HG03175 (cell line): ENCODE measurements around the gene RB1.
"Not testable (repeated sequence)": the region's sequence is repeated elsewhere in the genome, so short reads cannot be mapped to it uniquely, and the experiment has no call there.

Experiments used
- ATAC-seq: cut with Tn5 transposase; IDR thresholded peaks from one replicate; pipeline ENCODE4 v1.9.1; 2021; ENCODE audit warnings: mild to moderate bottlenecking, moderate library complexity; ENCODE audit not compliant: unreplicated experiment

Gene RB1

DNA sequence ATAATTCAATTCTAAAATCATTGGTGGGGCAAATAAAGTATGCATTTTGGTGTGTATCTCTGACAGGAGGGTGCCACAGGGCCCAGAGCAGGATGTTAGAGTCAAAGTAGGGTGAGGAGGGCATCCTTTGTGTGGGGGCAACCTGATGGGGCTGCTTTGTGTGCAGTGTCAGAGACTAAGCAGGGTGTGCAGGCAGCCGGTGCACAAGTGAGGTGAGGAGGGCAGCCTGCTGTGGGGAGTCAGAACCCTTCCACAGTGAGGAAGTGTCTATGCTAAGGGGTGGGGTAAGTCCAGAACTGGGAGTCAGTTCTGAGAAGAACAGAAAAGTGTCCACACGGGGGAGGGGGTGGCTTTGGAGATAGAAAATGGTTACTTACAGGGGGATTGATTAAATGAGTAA is 40.7 kb downstream of the RB1 start:
- no peak for ATAC-seq

DNA sequence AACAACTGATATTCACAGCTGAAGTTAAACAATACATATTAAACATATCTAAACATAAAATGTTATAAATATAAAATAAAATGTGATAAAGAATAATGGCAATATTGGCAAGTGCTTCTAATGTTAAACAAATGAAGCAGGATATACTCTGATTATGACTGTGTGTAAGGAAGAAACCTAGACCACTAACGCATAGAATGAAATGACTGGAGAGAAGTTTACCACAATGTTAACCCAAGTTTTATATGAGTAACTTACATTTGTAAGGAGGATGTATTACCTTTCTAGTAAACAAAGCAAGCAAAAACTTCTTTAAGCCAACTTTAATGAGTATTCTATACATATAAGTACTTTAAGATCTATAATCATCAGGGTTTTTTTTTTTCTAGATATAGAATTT is 43.0 kb downstream of the RB1 start:
- ATAC-seq = no peak

DNA sequence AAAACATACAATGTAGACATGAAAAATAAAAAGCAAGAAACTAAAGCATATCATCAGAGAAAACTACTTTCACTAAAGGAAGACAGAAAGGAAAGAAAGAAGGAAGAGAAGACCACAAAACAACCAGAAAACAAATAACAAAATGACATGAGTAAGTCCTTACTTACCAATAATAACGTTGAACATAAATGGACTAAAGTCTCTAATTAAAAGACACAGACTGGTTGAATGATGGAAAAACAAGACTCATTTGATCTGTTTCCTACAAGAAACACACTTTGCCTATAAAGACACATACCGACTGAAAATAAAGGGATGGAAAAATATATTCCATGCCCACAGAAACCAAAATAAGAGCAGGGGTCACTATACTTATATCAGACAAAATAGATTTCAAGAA is 46.0 kb downstream of the RB1 start:
- no peak for ATAC-seq

DNA sequence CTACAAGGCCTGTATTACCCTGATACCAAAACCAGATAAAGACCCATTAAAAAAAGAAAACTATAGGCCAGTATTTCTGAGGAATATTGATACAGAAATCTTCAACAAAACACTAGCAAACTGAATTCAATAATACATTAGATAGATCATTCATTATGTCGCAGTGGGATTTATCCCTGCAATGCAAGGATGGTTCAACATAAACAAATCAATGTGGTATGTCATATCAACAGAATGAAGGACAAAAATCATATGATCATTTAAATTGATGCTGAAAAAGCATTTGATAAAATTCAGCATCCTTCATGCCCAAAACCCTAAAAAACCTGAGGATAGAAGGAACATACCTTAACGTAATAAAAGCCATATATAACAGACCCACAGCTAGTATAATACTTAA is 50.0 kb downstream of the RB1 start:
- ATAC-seq = no peak

DNA sequence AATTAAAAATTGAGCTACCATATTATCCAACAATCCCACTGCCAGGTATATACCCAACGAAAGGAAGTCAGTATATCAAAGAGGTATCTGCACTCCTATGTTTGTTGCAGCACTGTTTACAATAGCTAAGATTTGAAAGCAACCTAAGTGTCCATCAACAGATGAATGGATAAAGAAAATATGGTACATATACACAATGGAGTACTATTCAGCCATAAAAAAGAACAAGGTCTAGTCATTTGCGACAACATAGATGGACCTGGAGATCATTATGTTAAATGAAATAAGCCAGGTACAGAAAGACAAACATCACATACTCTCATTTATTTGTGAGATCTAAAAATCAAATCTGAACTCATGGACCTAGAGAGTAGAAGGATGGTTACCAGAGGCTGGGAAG is 52.0 kb downstream of the RB1 start:
- not testable (repeated sequence) for ATAC-seq

DNA sequence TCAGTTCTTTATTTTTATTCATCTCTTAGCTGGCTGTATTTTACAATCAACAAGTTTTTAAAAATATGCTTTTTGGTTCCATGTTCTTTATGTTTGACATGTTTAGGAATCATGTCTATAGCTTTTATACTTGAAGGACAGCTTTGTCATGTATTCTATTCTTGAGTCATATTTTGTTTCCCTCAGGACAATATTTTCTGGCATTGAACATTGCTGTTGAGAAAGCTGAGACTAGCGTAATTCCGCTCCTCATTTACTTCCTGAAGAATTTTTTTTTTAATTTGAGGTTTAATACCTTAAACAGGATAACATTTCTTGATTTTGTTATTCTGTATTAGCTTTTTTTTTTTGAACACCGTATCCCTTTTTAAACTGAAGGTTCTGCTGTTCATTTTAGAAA is 53.2 kb downstream of the RB1 start:
- ATAC-seq = no peak

DNA sequence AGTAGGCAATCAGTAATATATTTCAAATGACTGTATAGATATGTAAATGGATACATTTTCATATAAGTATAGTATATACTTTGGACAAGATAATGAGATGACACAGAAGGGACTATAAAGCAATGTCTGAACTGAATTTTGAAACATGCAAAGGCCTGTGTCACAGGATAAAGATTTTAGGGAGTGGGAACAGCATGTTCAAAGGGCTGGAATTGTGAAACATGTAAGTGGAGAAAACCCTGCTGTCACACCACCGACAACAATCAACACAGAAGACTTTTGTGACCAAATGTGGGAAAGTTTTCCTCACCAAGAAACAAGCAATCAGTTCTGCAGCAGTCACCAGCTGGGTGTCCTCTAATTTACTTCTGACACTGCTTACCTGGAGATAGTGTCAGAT is 66.4 kb downstream of the RB1 start:
- no peak for ATAC-seq

DNA sequence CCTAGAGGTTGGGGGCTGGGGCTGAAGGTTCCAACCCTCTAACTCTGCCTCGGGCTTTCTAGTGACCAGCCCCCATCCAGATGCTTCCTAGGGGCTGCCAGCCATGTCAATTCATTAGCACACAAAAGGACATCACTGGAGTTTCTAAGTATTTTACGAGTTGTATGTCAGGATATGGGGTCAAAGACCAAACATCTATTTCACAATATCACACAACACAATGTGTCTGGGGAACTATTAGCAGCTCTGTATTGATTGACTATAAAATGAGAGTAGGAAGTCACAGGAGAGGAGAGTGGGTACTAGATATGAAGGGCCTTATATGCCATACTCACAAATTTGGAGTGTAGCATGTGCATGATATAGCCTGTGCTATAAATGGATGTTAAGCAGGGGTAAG is 67.3 kb downstream of the RB1 start:
- no peak for ATAC-seq

DNA sequence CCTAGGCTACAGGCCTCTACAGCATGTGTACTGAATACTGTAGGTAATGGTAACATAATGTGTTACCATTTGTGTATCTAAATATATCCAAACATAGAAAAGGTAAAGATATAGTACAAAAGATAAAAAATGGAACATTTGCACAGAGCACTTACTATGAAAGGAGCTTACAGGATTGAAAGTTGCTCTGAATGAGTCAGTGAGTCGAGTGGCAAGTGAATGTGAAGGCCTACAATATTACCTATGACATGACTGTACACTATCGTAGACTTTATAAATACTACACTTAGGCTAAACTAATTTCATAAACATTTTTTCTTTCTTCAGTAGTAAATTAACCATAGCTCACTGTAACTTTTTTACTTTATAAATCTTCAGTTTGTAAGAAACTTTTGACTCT is 74.3 kb downstream of the RB1 start:
- ATAC-seq = no peak

DNA sequence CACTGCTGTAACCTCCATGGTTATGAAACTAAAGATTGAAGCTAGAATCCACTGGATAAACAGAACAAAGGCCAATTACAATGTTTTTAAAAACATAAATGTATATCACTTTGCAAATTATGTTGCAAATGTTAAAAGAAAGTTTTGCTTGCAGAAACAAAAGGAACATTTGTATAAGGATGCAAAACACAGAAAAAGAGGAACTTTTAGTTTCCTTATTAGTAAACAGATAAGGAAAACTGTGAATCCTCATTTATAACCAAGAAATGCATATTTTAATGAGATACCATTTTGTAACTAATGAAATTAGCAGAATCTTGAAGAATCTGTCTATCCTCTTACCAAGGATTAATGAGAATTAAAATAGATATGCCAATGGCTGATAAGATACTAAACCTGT is 77.0 kb downstream of the RB1 start:
- no peak for ATAC-seq

DNA sequence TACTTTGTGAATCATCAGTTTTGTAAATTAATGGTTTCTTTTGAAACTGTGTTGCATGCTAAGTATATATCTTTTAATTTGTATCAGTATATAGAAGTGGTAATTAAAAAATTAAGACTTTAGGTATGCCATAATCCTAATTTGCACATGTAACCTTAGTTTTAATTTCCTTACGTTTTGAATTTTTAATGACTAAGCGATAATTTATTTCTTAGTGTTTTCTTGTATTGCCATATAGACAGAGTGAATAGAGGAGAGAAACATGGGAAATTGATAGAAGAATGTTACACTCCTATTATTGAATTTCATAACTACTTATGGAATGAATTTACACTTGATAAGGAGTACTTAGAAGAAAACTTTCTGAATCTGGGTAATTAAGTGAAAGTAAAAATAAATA is 79.8 kb downstream of the RB1 start:
- ATAC-seq = no peak

DNA sequence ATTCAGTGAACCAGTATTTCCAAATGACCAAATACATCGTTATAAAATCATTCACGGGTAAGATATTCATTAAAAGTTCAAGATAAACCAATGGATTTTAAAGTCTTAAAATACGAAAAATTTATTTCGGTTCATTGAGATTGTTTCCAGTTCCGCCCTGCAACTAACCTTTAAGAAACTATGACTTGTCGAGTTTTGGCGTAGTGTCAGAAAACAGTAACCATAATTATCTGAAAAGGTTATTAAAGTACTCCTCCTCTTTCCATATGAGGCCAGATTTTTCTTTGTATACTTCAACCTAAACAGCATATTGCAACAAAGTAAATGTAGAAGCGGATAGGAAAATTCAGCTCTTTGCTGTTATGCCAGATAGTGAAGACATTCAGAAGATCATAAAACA is 83.3 kb downstream of the RB1 start:
- no peak for ATAC-seq

DNA sequence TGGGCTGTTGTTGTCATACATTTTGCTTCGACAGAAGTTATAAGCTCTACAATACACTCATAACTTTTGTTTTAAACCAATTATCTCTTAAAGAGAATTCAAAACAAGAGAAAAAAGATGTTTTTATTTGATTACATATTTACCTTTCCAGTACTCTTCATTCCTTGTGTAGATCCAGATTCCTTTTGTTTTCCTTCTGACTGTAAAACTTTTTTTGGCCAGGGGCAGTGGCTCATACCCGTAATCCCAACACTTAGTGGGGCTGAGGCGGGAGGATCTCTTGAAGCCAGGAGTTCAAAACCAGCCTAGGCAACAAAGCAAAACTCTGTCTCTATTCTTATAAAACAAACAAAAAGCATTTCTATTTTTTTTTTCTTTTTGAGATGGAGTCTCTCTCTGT is 87.7 kb downstream of the RB1 start:
- no peak for ATAC-seq

DNA sequence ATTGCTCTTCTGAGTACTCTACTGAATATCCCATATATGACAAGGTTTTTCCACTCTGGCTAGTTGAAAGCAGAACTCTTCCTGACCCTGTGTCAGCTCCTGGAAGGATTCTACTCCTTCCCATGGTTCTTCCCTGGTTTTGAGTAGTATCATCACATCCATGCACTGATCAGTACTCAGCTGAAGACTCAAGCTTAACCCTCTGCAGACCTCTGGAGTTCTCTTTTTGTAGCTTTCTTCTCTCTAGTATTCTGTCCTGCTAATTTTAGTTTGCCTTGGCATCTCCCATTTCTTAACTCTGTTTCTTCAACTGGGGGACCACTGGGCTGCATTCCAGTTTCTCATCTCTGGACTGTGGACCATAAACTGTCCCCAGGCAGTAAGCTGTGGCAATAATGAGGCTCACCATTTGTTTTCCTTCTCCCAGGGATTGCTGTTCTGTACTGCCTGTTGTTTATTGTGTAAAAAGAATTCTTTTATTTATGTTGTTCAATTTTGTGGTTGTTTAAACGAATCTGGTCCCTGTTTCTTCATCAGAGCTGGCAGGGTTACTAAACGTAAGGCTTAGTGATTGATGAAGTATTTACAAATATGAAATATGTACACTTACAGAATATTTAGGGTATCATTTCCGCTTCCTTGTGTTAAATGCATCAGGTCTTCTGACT is 89.6 kb downstream of the RB1 start:
- no peak for ATAC-seq

DNA sequence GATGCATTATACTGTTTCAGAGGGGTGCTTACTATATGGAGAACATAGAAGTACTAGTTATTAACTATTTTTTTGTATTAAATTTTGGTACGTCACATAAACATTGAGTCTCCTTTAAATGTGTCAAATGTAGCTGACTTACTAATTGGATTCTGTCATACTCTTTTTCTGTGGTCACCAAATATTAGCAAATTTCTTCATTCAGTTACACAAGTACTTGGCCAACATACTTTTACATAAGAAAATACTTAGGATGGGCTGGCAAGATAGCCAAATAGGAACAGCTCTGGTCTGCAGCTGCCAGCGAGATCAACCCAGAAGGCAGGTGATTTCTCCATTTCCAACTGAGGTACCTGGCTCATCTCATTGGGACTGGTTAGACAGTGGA is 90.1 kb downstream of the RB1 start:
- no peak for ATAC-seq

DNA sequence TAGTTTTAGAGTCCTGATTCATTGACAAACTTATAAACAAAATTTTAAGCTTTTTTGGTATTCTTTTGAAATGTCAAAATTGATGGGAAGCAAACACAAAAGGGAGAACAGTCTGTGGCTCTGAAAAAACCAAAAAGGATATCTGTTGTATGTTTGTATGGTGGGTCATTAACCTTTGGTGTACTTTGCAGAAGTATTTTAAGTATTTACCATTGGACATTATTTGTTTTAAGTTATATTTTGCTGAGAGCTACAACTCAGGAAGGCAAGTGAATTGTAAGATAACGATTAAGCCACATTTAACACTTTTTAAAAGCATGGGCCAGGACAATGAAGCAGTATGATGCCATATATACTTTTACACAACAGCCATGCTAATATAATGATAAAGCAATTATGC is 94.2 kb downstream of the RB1 start:
- ATAC-seq = no peak

DNA sequence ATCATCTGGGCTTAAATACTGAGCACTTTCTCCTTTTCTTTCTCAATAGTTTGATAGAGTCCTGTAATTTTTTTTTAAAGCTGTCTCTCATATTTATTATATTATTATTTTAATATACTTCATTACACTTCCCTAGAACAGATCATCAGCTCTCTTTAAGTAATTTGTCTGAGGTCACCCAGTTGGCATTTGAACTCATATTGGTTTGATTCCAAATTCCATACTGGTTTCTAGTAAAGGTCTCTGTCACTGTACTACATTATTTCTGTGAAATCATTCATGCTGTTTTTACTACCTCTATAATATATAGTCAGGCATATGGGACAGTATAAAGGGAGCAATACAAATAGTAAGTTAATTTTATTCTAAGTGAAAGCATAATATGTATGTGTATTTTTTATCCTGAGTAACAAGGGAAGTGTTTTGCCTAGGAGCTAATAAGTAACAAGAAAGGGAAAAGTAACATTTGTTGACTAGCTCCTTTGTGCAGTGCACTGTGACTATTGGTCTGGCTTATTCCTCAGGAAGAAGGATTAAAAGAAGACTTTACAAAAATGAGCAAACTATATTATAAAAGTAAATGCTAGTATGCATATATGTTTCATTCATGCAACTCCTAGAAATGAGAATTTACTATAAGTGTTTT is 95.0 kb downstream of the RB1 start:
- ATAC-seq = no peak

DNA sequence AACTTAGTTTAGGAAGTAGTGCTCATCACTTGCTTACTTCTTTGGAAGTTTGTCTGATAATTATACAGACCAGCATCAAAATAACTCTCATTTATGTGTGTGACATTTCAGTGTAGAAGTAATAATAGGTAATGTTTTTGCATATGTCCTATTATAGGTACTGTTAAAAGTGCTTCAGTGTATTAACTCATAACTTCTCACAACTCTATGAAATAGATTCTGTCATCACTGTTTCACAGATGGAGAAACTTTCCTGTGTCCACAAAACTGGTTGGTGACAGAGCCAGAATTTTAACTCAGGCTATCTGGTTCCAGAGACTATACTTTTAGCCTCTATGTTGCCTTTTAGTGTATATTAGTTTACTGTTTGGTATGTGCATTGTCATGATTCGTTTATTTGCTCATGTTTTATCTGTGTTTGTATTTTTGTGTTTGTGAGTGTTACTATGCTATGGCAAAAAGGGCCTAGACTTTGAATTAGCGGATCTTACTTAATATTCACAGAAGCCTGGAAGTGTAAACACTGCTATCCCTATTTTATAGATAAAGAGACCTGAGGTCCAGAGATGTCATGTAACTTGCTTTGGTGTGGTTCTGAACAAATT is 96.6 kb downstream of the RB1 start:
- ATAC-seq = no peak

DNA sequence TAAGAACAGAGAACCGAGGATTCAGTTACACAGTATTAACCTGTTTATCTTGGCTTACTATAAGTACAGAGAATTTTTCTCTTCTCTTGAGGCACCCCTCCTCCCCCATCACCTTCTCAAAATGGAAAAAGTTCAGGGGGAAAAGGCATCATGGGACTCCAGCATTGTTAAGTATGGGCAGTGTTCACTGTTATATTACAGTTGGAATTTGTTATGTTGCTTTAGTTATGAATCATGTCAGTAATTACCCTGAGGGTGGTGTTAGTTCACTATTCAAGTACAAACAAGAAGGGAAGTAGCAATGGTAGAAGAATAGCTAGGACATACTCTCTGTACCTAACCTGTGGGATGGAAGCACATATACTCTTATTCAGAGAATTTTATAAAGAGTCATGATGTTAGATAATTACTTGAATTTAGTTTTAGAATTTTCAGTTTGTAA is 97.3 kb downstream of the RB1 start:
- ATAC-seq = no peak

DNA sequence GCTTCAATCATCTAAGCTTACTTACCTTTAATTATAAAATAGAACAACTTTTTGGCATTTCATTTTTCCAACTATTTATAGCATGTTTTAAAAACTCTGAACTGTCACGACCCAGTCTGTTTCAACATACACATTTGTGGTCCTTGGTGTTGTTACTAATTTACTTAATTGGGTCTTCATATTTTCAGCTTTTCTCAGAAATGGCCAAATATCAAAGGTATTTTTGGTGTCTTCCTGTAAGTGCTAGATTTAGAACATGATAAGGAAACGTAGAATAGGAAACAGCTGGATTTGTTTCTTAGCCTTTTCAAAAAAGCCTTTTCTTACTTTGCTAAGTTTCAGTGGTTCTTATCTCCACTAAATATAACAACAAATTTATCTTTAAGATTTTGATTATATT is 97.9 kb downstream of the RB1 start:
- ATAC-seq = no peak

DNA sequence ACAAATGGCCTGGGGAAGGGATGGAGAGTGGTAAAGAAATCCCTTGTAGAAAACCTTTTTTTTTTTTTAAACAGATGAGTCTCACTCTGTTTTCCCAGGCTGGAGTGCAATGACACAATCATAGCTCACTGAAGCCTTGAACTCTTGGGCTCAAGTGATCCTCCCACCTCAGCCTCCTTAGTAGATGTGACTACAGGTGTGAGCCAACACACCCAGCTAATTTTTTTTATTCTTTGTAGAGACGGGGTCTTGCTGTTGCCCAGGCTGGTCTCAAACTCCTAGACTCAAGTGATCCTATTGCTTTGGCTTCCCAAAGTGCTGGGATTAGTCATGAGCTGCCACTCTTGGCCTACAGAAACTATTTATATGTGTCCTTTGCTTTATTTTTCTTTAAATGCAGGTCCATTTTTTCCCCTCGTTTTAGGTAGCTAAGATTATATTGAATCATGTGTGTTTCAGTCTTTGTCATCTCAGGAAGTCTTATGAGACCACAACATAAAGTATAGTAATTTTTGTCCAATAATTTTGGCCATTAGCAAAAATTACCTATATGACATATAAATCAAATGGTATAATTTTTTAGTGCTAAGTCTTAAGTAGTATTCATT is 98.9 kb downstream of the RB1 start:
- ATAC-seq = no peak

DNA sequence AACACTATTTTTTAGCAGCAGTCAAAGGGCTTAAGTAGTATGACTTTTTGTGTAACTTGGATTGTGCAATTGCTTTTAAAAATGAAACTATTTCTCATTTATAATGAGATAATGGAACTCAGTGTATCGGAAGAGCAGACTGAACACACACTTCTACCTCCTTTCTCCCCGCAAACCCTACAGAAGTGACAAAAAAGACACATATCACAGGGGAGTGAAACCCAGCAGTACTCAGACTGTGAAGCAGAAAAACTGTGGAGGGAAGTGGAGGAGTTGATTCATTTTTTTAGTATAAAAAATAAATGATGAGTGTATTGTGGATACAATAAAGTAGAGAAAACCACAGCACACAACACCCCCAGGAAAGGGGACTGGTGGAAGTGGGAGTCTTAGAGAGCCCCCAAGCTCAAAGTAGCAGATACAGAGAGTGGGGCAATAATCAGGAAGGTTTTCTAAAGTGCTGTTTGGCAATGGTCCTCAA is 99.6 kb downstream of the RB1 start:
- ATAC-seq = peak; percentile 70
